HG03066 (cell line): ENCODE results near the gene KCNH5.

Experiments
- ATAC-seq: cut with Tn5 transposase; IDR thresholded peaks from one replicate; pipeline ENCODE4 v1.9.1; 2021; ENCODE audit warnings: low read depth; ENCODE audit not compliant: unreplicated experiment

KCNH5 gene

GRCh38 chr14:63006531-63006930, 38.7 kb downstream of the KCNH5 start:
- ATAC-seq: no peak

- ATAC-seq: no peak
These were observed 51.2 kb downstream of the KCNH5 start for GRCh38 chr14:62994096-62994495.

- no peak for ATAC-seq
These were observed 56.3 kb downstream of the KCNH5 start for GRCh38 chr14:62988967-62989366.

- no peak for ATAC-seq
These were observed 61.4 kb downstream of the KCNH5 start for GRCh38 chr14:62983821-62984220.

GRCh38 chr14:62980693-62981092, 64.6 kb downstream of the KCNH5 start:
- no peak for ATAC-seq

- ATAC-seq: no peak
These were observed 87.7 kb downstream of the KCNH5 start for GRCh38 chr14:62957562-62957961.

GRCh38 chr14:62956413-62956812, 88.8 kb downstream of the KCNH5 start:
- ATAC-seq: no peak

GRCh38 chr14:62954165-62954564, 91.1 kb downstream of the KCNH5 start:
- ATAC-seq: no peak

- ATAC-seq: no peak
These were observed 93.0 kb downstream of the KCNH5 start for GRCh38 chr14:62952226-62952625.

- no peak for ATAC-seq
These were observed 98.0 kb downstream of the KCNH5 start for GRCh38 chr14:62947301-62947700.

- ATAC-seq: no peak
These were observed 99.0 kb downstream of the KCNH5 start for GRCh38 chr14:62946221-62946620.

- ATAC-seq: no peak
These were observed 102.1 kb downstream of the KCNH5 start for GRCh38 chr14:62943202-62943601.

GRCh38 chr14:62939970-62940369, 105.3 kb downstream of the KCNH5 start:
- no peak for ATAC-seq

GRCh38 chr14:62938778-62939177, 106.5 kb downstream of the KCNH5 start:
- no peak for ATAC-seq

GRCh38 chr14:62934439-62934838, 110.8 kb downstream of the KCNH5 start:
- no peak for ATAC-seq

- ATAC-seq: no peak
These were observed 123.8 kb downstream of the KCNH5 start for GRCh38 chr14:62921466-62921865.

- no peak for ATAC-seq
These were observed 128.7 kb downstream of the KCNH5 start for GRCh38 chr14:62916551-62916950.

- no peak for ATAC-seq
These were observed 130.4 kb downstream of the KCNH5 start for GRCh38 chr14:62914873-62915272.

- ATAC-seq: no peak
These were observed 131.2 kb downstream of the KCNH5 start for GRCh38 chr14:62914025-62914424.

GRCh38 chr14:62908506-62908905, 136.8 kb downstream of the KCNH5 start:
- no peak for ATAC-seq

GRCh38 chr14:62905566-62905965, 139.7 kb downstream of the KCNH5 start:
- no peak for ATAC-seq

- ATAC-seq: no peak
These were observed 147.5 kb downstream of the KCNH5 start for GRCh38 chr14:62897771-62898170.

GRCh38 chr14:62896932-62897456, 148.3 kb downstream of the KCNH5 start:
- ATAC-seq: no peak
